ENCODE measurements around the gene TBC1D1.

TBC1D1 gene

DNA sequence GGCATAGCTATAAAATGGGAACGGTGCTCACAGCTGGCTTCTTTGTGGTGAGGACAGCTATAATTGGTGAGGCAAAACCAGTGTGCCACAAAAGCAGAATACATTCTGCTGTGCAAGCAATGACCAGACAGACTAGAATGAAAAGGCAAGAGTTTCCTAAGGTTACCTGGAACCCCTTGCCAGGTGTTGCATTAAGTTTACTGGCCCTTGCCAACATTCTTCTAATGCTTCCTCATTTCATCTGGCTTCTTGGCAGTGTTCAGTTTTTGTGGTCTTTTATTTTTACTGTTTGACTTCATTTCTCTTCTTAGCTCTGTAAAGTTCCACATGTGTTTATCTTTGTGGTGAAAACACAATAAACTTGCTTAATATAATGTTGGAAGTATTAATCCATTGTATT is 200.8 kb downstream of the TBC1D1 start:
- H2BK5ac ChIP-seq (ENCODE audit: low read depth, low read length, poor library complexity): no peak overlapping the region
- H3K27me3 ChIP-seq (ENCODE audit: insufficient read depth, low read length): no peaks in the 10 kb centered on the region
- no peak overlapping the region for H3K9ac ChIP-seq (ENCODE audit: low read length)
- no peak overlapping the region for H3K14ac ChIP-seq (ENCODE audit: low read length)
- no peak overlapping the region for H2AFZ ChIP-seq (ENCODE audit: insufficient read depth, low read length, poor library complexity)
- peaks cover 0 to 1% of the 10 kb centered on the region in 2 experiments for H3K4me1 ChIP-seq (ENCODE audit: control insufficient read depth in 1 of 2, insufficient read depth in 2 of 2, low read length in 2 of 2)
- H2BK12ac ChIP-seq (ENCODE audit: low read length): no peak overlapping the region
- H3K4ac ChIP-seq (ENCODE audit: low read depth, low read length): no peak overlapping the region
- no peak overlapping the region for H3K4me3 ChIP-seq (ENCODE audit: low read depth, low read length)
- no peak overlapping the region for H2AK5ac ChIP-seq (ENCODE audit: low read length)
- H3K23ac ChIP-seq (ENCODE audit: low read length): no peak overlapping the region
- no peak overlapping the region for H3K27ac ChIP-seq (ENCODE audit: low read depth, low read length)
- no peaks in the 10 kb centered on the region for H3K79me2 ChIP-seq (ENCODE audit: control insufficient read depth, insufficient read depth, low read length, poor library complexity)
- no peak overlapping the region for H4K8ac ChIP-seq (ENCODE audit: low read depth, low read length)
- no peak overlapping the region for H2BK120ac ChIP-seq (ENCODE audit: insufficient read depth, low read length, poor library complexity)
- peaks cover 9 to 20% of the 10 kb centered on the region in 2 experiments for H3K36me3 ChIP-seq (ENCODE audit: control insufficient read depth in 1 of 2, insufficient read depth in 2 of 2, low read length in 2 of 2)
- H4K91ac ChIP-seq (ENCODE audit: low read depth, low read length): no peak overlapping the region
- H3K4me2 ChIP-seq (ENCODE audit: low read length): no peak overlapping the region
- WGBS (ENCODE audit: extremely low coverage, insufficient coverage, insufficient read length): no CpG with 5 or more reads among the region's 1 CpG
- H3K79me1 ChIP-seq (ENCODE audit: low read length): no peaks in the 10 kb centered on the region
- H3K18ac ChIP-seq (ENCODE audit: low read length): no peak overlapping the region
- no peak for DNase-seq
- no peak overlapping the region for H4K12ac ChIP-seq (ENCODE audit: low read depth, low read length)
- no peaks in the 10 kb centered on the region for H3K9me3 ChIP-seq (ENCODE audit: insufficient read depth, low read depth, low read length)

DNA sequence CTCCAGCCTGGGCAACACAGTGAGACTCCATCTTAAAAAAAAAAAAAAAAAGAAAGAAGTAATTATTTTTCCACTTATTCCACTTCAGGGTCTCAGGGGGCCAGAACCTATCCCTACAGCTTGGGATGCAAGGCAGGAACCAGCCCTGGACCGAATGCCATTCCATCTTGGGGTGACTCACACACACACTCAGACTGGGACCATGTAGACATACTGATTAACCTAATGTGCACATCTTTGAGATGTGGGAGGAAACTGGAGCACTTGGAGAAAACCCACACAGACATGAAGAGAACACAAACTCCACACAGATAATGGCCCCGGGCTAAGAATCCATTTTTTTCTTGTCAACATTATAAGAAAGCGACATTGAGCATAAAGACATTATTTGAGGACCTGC is 201.8 kb downstream of the TBC1D1 start:
- Histone ChIP-seq H2BK5ac (ENCODE audit: low read depth, low read length, poor library complexity) (no peak overlapping the region), H2AFZ (ENCODE audit: insufficient read depth, low read length, poor library complexity) (no peak overlapping the region), H3K18ac (ENCODE audit: low read length) (no peak overlapping the region), H4K12ac (ENCODE audit: low read depth, low read length) (no peak overlapping the region), H3K79me2 (ENCODE audit: control insufficient read depth, insufficient read depth, low read length, poor library complexity) (no peaks in the 10 kb centered on the region), H3K27ac (ENCODE audit: low read depth, low read length) (no peak overlapping the region), H3K4ac (ENCODE audit: low read depth, low read length) (no peak overlapping the region), H3K9ac (ENCODE audit: low read length) (no peak overlapping the region), H3K79me1 (ENCODE audit: low read length) (no peaks in the 10 kb centered on the region), H3K27me3 (ENCODE audit: insufficient read depth, low read length) (no peaks in the 10 kb centered on the region), H3K36me3 (ENCODE audit: control insufficient read depth in 1 of 2, insufficient read depth in 2 of 2, low read length in 2 of 2) (peaks cover 9 to 18% of the 10 kb centered on the region in 2 experiments), H3K4me1 (ENCODE audit: control insufficient read depth in 1 of 2, insufficient read depth in 2 of 2, low read length in 2 of 2) (peaks cover 0 to 1% of the 10 kb centered on the region in 2 experiments), H2BK12ac (ENCODE audit: low read length) (no peak overlapping the region), H2BK120ac (ENCODE audit: insufficient read depth, low read length, poor library complexity) (no peak overlapping the region), H2AK5ac (ENCODE audit: low read length) (no peak overlapping the region), H3K9me3 (ENCODE audit: insufficient read depth, low read depth, low read length) (no peaks in the 10 kb centered on the region), H3K14ac (ENCODE audit: low read length) (no peak overlapping the region), H3K4me2 (ENCODE audit: low read length) (no peak overlapping the region), H3K4me3 (ENCODE audit: low read depth, low read length) (no peak overlapping the region), H4K91ac (ENCODE audit: low read depth, low read length) (no peak overlapping the region), H4K8ac (ENCODE audit: low read depth, low read length) (no peak overlapping the region), H3K23ac (ENCODE audit: low read length) (no peak overlapping the region)
- no peak for DNase-seq
- no CpG with 5 or more reads among the region's 3 CpGs for WGBS (ENCODE audit: extremely low coverage, insufficient coverage, insufficient read length)

DNA sequence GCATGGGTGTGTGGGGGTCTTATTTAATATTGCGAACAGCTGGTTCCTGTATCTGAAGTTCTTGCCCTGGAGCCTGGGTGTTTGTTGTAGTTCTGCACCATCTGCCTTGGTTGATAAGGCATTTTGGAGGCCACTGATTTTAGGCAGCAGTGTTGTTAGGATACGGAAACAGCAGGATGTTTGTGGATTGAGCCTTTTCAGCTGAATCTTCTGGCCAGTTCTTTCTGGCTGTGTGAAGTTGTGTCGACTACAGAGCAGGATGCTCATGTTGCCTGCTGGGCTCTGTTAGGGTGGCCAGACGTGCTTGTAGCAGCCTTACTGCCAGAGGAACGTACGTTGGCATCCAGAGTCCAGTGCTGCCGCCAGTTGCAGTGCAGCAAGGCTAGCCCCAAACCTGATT is 203.5 kb downstream of the TBC1D1 start:
- DNase-seq: no peak
- H2BK5ac ChIP-seq (ENCODE audit: low read depth, low read length, poor library complexity): no peak overlapping the region
- WGBS (ENCODE audit: extremely low coverage, insufficient coverage, insufficient read length): no CpG with 5 or more reads among the region's 7 CpGs

DNA sequence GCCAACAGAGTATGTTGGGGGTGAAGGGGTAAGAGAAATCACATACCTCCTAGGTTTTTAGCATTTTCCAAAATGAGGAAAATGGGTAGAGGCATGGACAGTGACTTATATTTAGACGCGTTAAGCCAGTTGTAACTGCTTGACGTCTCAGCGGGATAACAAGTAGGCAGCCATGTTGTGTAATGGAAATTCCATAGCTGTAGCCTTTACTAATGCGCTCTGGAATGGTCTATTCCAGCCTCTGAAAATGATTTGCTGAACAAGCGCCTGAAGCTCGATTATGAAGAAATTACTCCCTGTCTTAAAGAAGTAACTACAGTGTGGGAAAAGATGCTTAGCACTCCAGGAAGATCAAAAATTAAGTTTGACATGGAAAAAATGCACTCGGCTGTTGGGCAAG is 204.8 kb downstream of the TBC1D1 start:
- Histone ChIP-seq H3K4me1 (ENCODE audit: control insufficient read depth in 1 of 2, insufficient read depth in 2 of 2, low read length in 2 of 2) (peaks cover 4 to 6% of the 10 kb centered on the region in 2 experiments), H3K9me3 (ENCODE audit: insufficient read depth, low read depth, low read length) (no peaks in the 10 kb centered on the region), H3K27me3 (ENCODE audit: insufficient read depth, low read length) (no peaks in the 10 kb centered on the region), H4K8ac (ENCODE audit: low read depth, low read length) (no peak overlapping the region), H2BK120ac (ENCODE audit: insufficient read depth, low read length, poor library complexity) (no peak overlapping the region), H2BK12ac (ENCODE audit: low read length) (no peak overlapping the region), H2AK5ac (ENCODE audit: low read length) (no peak overlapping the region), H3K4me2 (ENCODE audit: low read length) (no peak overlapping the region), H3K18ac (ENCODE audit: low read length) (no peak overlapping the region), H3K4me3 (ENCODE audit: low read depth, low read length) (no peak overlapping the region), H3K4ac (ENCODE audit: low read depth, low read length) (no peak overlapping the region), H2BK5ac (ENCODE audit: low read depth, low read length, poor library complexity) (no peak overlapping the region), H4K91ac (ENCODE audit: low read depth, low read length) (no peak overlapping the region), H3K23ac (ENCODE audit: low read length) (no peak overlapping the region), H3K79me2 (ENCODE audit: control insufficient read depth, insufficient read depth, low read length, poor library complexity) (no peaks in the 10 kb centered on the region), H2AFZ (ENCODE audit: insufficient read depth, low read length, poor library complexity) (no peak overlapping the region), H4K12ac (ENCODE audit: low read depth, low read length) (no peak overlapping the region), H3K36me3 (ENCODE audit: control insufficient read depth in 1 of 2, insufficient read depth in 2 of 2, low read length in 2 of 2) (peaks cover 9 to 14% of the 10 kb centered on the region in 2 experiments), H3K27ac (ENCODE audit: low read depth, low read length) (no peak overlapping the region), H3K79me1 (ENCODE audit: low read length) (peaks cover 1% of the 10 kb centered on the region), H3K14ac (ENCODE audit: low read length) (no peak overlapping the region), H3K9ac (ENCODE audit: low read length) (no peak overlapping the region)
- DNase-seq: peak; percentile 56 to 92
- no CpG with 5 or more reads among the region's 8 CpGs for WGBS (ENCODE audit: extremely low coverage, insufficient coverage, insufficient read length)

More for the DNA sequence above, 203.5 kb downstream of the TBC1D1 start:
- H4K91ac ChIP-seq (ENCODE audit: low read depth, low read length): no peak overlapping the region
- no peak overlapping the region for H3K23ac ChIP-seq (ENCODE audit: low read length)
- no peaks in the 10 kb centered on the region for H3K9me3 ChIP-seq (ENCODE audit: insufficient read depth, low read depth, low read length)
- H3K4me1 ChIP-seq (ENCODE audit: control insufficient read depth in 1 of 2, insufficient read depth in 2 of 2, low read length in 2 of 2): peaks cover 0 to 1% of the 10 kb centered on the region in 2 experiments
- peak overlapping the region; percentile 21 for H3K18ac ChIP-seq (ENCODE audit: low read length)
- no peak overlapping the region for H3K4me2 ChIP-seq (ENCODE audit: low read length)
- no peaks in the 10 kb centered on the region for H3K79me2 ChIP-seq (ENCODE audit: control insufficient read depth, insufficient read depth, low read length, poor library complexity)
- no peak overlapping the region for H3K27ac ChIP-seq (ENCODE audit: low read depth, low read length)
- H3K36me3 ChIP-seq (ENCODE audit: control insufficient read depth in 1 of 2, insufficient read depth in 2 of 2, low read length in 2 of 2): peaks cover 9 to 16% of the 10 kb centered on the region in 2 experiments
- no peaks in the 10 kb centered on the region for H3K27me3 ChIP-seq (ENCODE audit: insufficient read depth, low read length)
- H2AK5ac ChIP-seq (ENCODE audit: low read length): no peak overlapping the region
- H4K8ac ChIP-seq (ENCODE audit: low read depth, low read length): no peak overlapping the region
- H4K12ac ChIP-seq (ENCODE audit: low read depth, low read length): no peak overlapping the region
- no peak overlapping the region for H3K4me3 ChIP-seq (ENCODE audit: low read depth, low read length)
- no peak overlapping the region for H2AFZ ChIP-seq (ENCODE audit: insufficient read depth, low read length, poor library complexity)
- no peak overlapping the region for H2BK120ac ChIP-seq (ENCODE audit: insufficient read depth, low read length, poor library complexity)
- H2BK12ac ChIP-seq (ENCODE audit: low read length): no peak overlapping the region
- H3K4ac ChIP-seq (ENCODE audit: low read depth, low read length): no peak overlapping the region
- no peak overlapping the region for H3K9ac ChIP-seq (ENCODE audit: low read length)
- no peak overlapping the region for H3K14ac ChIP-seq (ENCODE audit: low read length)
- H3K79me1 ChIP-seq (ENCODE audit: low read length): no peaks in the 10 kb centered on the region

Measured in trophoblast cell (in vitro differentiated cells and primary cell).